GM12865 (cell line): Measurements from ENCODE around the gene ITGAE.

Experiments used
- DNase-seq: peaks from one replicate; pipeline ENCODE4 v3.0.0; 2010; ENCODE audit warnings: low read depth
- H3K4me3 ChIP-seq: 2 replicates; pipeline ENCODE4 v1.5.1; 2011; ENCODE audit warnings: mild to moderate bottlenecking, low read depth, low read length, control low read depth
- TF ChIP-seq, protein P1 (sequence below): IDR thresholded peaks from 2 replicates; pipeline ENCODE4 v1.5.1; 2011; ENCODE audit warnings: low read length, control low read depth, low read depth, inconsistent platforms; ENCODE audit not compliant: insufficient read depth; ENCODE audit errors: missing control alignments

The ITGAE gene

GRCh38 chr17:3693829-3694231, 107.2 kb downstream of the ITGAE start:
- peak; percentile 96 for DNase-seq
- peak overlapping the region; percentile 81 for H3K4me3 ChIP-seq
- TF ChIP-seq, protein P1, sequence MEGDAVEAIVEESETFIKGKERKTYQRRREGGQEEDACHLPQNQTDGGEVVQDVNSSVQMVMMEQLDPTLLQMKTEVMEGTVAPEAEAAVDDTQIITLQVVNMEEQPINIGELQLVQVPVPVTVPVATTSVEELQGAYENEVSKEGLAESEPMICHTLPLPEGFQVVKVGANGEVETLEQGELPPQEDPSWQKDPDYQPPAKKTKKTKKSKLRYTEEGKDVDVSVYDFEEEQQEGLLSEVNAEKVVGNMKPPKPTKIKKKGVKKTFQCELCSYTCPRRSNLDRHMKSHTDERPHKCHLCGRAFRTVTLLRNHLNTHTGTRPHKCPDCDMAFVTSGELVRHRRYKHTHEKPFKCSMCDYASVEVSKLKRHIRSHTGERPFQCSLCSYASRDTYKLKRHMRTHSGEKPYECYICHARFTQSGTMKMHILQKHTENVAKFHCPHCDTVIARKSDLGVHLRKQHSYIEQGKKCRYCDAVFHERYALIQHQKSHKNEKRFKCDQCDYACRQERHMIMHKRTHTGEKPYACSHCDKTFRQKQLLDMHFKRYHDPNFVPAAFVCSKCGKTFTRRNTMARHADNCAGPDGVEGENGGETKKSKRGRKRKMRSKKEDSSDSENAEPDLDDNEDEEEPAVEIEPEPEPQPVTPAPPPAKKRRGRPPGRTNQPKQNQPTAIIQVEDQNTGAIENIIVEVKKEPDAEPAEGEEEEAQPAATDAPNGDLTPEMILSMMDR = no peak

DNA sequence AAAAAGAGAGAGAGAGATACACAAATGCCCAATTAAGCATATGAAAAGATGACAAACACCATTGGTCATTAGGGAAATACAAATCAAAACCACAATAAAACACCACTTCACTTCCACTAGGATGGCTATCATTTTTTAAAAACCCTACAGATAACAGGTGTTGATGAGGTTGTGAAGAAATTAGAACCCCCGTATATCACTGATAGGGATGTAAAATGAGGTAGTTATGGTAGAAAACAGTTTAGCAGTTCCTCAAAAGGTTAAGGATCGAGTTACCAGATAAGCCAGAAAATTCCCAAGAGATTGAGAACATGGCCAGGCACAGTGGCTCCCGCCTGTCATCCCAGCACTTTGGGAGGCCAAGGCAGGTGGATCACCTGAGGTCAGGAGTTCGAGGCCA, 107.8 kb downstream of the ITGAE start:
- H3K4me3 ChIP-seq = peak overlapping the region; percentile 81
- DNase-seq = no peak
- TF ChIP-seq, protein P1 = no peak

GRCh38 chr17:3692346-3692745, 108.6 kb downstream of the ITGAE start:
- DNase-seq = no peak
- no peak overlapping the region for H3K4me3 ChIP-seq
- TF ChIP-seq, protein P1 = peak; percentile 3

- DNase-seq = no peak
- H3K4me3 ChIP-seq = no peak overlapping the region
- TF ChIP-seq, protein P1 = peak; percentile 20
Observed at GRCh38 chr17:3691617-3692067, 109.3 kb downstream of the ITGAE start.

DNA sequence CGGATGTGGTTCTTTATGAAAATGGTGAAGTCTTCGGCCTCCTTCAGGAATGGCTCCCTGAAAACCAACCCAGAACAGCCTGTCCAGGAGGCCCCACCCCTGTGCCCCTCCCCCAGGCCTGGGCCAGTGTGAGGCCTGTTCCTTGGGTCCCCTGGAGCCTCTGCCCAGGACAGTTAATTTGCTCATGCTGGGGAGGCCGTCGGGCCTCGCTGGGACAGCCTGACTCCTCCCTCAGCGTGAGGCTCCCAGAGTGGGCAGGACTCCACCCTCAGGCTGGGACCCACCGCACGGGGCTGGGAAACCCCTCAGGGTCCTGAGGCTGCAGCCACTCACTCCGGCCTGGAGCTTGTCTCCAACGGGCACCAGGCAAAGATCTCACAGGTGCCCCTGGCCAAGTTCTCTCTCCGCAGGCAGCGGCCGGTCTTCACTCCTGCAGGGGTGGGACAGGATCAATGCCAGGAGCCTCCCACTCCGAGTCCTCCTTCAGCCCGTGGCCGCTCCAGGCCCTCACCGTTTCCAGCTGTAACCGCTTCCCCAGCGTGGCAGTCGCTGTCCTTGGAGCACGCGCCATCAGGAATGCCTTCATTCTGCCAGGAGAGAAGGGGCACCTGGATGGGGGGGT, 110.8 kb downstream of the ITGAE start:
- no peak for DNase-seq
- H3K4me3 ChIP-seq = no peak overlapping the region
- TF ChIP-seq, protein P1 = no peak

DNA sequence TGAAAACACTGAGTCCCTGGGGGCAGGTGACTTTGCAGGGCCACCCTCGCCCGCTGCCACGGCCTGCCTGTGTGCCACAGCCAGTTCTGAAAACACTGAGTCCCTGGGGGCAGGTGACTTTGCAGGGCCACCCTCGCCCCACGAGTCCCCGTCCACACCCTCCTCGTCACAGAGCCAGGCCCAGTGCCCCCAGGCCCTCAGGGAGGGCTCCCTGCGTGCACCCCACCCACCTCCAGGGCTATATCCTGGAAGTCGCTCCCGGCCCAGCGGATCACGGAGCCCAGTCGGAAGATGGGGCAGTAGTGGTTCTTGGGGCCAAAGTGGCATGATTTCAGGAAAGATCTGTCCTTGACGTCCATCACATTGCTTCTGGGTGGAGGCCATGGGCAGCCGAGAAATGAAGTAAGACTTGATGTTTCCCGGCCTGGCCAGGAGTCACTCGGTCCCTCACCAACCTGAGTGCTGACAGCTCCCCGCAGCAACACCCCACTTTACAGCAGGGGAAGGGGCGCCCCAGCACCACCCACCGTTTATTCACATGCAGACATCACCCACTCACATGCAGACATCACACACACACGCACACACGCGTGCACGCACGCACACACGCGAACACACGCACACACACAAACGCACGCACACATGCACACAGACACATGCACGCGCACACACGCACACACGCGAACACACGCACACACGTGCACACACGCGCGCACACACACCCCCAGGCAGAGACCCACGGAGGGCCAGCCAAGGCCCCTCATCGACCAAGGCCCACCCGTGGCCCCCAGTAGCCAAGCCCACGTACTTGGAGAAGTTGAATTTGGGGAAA, 111.5 kb downstream of the ITGAE start:
- TF ChIP-seq, protein P1 = no peak
- H3K4me3 ChIP-seq = no peak overlapping the region
- DNase-seq = no peak
